ENCODE measurements around the gene KLHL42.
"Not testable (repeated sequence)": the region's sequence is repeated elsewhere in the genome, so short reads cannot be mapped to it uniquely, and the experiment has no call there.

KLHL42 gene, protein sequence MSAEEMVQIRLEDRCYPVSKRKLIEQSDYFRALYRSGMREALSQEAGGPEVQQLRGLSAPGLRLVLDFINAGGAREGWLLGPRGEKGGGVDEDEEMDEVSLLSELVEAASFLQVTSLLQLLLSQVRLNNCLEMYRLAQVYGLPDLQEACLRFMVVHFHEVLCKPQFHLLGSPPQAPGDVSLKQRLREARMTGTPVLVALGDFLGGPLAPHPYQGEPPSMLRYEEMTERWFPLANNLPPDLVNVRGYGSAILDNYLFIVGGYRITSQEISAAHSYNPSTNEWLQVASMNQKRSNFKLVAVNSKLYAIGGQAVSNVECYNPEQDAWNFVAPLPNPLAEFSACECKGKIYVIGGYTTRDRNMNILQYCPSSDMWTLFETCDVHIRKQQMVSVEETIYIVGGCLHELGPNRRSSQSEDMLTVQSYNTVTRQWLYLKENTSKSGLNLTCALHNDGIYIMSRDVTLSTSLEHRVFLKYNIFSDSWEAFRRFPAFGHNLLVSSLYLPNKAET

DNA sequence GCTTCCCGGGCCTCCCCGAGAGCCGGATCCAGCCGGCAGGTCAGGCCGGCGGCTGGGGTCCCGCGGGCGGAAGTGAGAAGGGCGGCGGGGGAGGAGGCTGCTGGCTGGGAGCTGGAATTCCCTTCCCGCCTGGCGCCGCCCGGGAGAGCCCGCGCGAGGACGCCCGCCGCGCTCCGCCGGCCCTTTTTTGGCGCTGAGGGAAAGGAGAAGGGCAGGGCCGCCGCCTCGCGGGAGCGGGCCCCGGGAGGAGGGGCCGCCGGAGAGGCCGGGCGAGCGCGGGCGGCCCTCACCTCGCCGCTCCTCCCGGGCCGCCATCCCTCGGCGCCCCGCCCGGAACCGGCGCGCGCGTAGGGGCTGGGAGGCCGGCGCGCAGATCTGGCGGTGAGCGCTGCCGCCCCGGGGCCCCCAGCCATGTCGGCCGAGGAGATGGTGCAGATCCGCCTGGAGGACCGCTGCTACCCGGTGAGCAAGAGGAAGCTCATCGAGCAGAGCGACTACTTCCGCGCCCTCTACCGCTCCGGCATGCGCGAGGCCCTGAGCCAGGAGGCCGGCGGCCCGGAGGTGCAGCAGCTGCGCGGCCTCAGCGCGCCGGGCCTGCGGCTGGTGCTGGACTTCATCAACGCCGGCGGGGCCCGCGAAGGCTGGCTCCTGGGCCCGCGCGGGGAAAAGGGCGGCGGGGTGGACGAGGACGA is at the start of gene KLHL42, which contains the start of gene MANSC4:
Gene KLHL42 (plus strand): TSS at position 314 of the 692 bp plus-strand sequence. CDS start 98 bp downstream, at position 412.
Gene MANSC4 (minus strand): TSS at position 317 of the 692 bp plus-strand sequence. CDS start 8,960 bp downstream, outside the sequence.
- peak; percentile 29 for DNase-seq (ENCODE audit: low read depth)

DNA sequence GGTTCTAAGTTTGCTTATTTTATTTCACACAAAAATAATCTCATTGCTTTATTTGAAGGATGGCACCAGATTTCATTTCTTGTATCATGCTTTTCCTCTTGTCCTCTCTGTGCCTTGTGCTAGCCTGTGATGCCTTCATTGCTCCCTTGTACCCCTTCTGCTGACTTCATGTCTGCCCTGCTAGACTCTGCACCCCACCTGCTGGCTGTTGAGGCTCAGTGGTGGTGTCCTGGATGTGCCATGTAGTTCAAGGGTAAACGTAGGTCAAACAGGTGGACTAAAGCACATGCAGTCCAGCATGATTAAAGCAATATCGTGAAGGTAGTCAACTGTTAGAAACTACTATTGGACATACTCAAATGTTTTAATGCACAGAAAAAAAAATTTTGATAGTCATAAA is 47.8 kb upstream of the KLHL42 start:
- no peak for DNase-seq (ENCODE audit: low read depth)

DNA sequence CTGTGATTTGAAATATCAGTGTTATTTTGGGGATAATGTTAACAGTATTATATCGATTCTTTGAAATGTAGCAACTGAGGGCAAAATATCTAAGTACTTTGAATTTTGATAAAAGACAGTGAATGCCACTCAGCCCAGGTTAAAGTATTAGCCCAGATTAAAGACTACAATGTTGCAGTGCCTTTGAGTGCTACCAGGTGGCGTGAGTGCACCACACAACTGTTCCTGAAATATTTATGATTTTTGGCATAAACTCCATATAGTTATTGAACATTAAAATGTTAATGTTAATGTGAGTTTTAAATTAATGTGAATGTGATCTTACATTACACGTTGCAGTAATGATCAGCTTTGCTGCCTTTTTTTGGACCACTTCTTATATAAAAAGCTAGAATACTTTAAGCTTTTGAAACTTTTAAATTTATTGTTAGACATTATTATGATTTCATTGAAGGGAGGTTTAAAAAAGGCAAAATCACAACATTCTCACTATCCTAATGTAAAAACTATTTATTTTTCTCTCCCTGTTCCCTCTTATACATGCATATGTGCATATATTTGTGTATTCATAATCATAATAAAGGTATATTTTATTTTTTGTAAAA is 46.9 kb upstream of the KLHL42 start:
- DNase-seq (ENCODE audit: low read depth) = no peak

DNA sequence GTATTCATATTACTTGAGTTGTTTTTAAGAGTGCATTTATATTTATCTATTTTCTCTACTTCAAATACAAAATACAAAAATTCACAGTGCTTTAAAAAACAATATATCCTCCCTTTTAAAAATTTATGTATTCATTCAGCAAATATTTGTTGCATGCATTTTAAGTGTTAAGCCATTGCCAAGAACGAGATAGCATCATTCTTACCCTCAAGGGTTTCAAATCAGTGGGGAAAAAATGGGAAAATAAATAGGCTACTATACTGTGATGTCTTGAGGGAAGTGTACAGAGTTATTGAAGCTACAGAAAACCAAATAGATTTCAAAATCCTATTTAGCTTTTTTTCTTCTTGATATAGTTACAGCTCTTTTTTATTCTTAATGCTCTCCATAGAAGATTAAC is 46.2 kb upstream of the KLHL42 start:
- no peak for DNase-seq (ENCODE audit: low read depth)

DNA sequence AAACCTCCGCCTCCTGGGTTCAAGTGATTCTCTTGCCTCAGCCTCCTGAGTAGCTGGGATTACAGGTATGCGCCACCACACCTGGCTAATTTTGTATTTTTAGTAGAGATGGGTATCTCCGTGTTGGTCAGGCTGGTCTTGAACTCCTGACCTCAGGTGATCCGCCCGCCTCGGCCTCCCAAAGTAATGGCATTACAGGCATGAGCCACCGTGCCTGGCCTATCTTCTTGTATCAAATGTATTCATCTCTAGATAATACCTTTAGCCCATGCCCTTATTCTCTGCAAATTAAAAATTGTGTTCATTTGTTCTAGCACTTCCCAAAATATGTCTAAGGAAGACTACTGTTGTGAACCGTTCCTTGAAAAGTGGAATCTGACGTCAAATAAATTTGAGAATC is 45.7 kb upstream of the KLHL42 start:
- not testable (repeated sequence) for DNase-seq (ENCODE audit: low read depth)

DNA sequence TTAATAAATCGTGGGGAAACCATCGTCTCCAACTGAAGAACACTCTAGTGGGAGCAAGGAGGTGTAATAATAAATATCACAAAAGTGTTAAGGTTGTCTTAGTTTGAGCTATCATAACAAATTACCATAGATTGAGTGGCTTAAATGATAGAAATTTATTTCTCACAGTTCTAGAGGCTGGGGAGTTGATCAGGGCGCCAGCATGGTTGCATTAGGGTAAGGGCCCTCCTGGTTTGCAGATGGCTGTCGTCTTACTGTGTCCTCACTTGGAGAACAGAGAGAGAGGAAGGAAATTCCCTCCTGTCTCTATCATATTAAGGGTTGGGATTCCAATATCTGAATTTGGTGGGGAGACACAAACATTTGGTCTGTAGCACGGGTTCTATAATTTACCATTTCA is 36.4 kb upstream of the KLHL42 start:
- no peak for DNase-seq (ENCODE audit: low read depth)

DNA sequence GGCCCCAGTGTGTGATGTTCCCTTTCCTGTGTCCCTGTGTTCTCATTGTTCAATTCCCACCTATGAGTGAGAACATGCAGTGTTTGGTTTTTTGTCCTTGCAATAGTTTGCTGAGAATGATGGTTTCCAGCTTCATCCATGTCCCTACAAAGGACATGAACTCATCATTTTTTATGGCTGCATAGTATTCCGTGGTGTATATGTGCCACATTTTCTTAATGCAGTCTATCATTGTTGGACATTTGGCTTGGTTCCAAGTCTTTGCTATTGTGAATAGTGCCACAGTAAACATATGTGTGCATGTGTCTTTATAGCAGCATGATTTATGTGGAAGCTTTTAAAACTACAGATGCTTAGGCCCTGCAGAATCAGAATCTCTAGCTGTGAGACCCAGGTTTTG is 34.3 kb upstream of the KLHL42 start:
- DNase-seq (ENCODE audit: low read depth) = not testable (repeated sequence)

DNA sequence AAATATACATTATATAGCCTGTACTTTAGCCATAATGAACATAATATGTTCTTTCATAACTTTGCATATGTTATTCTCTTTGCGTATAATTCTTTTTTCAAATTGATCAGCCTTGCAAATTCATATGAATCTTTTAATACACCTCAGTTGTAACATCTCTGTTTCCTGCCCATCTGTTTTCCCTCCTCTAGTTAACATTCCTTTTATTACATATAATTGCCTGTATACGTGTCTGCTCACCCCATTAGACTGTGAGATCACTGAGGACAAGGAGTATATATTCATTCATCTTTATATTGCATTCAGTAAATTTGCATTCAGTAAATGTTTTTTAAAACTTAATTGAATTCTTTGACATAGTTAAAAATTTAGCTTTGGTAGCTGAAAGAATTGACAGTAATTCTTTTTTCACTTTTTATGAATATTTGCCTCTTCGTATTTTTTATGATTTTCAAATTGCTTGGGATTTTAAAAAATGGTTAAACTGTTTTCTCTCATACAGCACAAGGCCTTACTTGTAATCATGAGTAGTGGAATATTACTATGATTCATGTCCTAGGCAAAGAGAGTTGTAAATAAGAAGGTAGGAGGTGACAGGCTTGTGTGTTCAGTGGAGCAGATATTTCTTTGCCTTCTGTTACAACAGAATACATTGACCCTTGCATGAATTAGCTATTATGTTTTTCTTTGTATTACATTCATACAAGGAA is 32.8 kb upstream of the KLHL42 start:
- no peak for DNase-seq (ENCODE audit: low read depth)

DNA sequence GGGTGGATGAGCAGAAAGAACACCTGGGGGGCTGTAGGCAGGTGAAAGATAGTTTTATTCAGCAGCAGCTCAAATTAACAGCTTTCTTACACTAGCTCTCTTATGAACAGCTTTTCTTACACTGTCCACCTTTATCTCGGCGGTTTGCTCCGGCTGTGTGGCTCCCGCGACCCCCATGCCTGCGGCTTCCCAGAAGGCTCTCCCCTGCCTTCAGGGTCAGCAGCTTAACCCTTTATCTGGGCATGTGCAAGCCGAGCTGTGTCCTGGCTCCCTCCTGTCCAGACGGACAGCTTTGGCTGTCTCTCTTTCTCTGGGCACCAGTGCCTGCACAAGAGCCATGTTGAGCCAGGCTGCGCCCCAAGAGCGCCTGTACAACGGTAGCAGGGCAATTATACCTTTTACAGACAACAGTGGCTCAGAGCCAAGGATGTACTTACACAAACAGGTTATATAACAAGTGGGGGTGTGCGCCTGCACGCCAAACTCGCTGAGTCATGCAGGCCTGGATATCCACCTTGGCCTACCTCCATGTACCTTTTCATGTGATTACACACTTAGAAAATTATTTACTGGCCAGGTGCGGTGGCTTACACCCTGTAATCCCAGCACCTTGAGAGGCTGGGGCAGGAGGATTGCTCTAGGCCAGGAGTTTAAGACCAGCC is 28.5 kb upstream of the KLHL42 start:
- no peak for DNase-seq (ENCODE audit: low read depth)

DNA sequence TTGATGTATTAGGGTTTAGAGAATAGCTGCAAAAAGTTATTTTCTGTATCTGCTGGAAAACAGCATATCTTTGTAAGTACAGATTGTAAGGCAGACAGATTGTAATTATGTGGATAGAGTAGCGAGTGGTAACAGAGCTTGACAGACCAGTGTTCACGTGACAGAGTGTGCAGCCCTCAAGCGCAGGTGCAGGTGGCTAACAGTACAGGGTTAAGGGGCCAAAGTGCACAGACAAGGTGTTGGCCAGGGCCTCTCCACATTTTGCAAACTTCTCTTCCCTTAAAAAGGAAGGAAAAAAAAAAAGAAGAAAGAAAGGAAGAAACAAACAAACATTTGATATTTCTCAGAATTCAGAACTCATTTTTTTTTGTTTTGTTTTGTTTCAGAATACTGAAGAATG is 25.2 kb upstream of the KLHL42 start:
- no peak for DNase-seq (ENCODE audit: low read depth)

DNA sequence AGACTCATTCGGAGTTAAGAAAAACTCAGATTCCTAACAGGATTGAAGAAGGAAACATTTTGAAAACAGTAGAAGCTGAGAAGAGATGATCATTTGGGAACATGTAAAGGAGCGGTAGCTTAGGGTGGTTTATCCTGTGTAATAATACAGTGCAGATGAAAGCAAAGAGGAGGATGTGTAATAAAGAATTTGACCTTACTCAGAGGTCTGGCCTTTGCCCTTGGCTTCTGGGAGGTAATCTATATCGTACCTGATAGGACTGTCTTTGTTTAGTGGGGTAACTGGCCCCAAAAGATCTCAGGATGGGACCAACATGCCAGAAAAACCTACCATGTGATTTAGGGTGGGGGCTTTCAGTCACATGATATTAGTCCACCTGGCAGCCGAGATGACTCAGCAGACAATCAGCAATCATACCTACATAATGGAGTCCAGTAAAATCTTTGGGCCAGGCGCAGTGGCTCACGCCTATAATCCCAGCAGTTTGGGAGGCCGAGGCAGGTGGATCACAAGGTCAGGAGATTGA is 23.3 kb upstream of the KLHL42 start:
- DNase-seq (ENCODE audit: low read depth) = no peak

DNA sequence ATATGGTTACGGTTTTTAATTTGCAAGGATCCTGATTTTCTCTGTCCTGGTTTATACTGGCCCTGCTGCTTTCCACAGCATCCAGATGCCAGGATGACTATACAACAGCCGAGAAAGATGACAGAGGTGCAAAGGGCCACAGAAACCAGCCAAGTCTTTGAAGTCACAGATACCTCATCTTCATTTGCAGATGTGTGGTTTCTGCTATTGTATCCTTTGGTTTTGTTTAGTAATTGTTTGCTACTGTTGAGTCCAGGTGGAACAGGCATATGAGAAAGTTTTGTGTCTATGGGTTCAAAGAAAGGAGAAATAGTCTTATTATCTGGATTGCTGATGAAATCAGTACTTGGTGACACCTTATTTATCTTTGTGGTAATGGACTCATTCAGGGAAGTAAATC is 17.3 kb upstream of the KLHL42 start:
- DNase-seq (ENCODE audit: low read depth) = no peak

DNA sequence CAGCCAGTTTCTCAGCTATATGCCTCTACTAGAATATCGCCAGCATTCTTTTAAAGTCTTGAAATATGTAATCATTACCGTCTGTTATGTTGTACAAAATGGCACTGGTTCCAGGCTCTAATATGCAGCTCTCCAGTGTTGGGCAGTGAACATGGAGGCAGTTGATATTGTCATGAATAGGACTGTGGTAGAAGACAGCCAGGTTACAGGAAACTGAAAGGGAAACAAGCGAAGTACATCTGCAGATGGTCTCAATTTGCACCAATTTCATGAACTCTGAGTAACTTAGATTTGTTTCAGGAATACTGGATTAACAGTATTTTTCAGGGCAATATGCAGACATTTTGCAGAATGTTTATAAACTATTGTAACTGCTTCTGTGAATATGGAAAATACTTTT is 13.4 kb upstream of the KLHL42 start:
- no peak for DNase-seq (ENCODE audit: low read depth)

DNA sequence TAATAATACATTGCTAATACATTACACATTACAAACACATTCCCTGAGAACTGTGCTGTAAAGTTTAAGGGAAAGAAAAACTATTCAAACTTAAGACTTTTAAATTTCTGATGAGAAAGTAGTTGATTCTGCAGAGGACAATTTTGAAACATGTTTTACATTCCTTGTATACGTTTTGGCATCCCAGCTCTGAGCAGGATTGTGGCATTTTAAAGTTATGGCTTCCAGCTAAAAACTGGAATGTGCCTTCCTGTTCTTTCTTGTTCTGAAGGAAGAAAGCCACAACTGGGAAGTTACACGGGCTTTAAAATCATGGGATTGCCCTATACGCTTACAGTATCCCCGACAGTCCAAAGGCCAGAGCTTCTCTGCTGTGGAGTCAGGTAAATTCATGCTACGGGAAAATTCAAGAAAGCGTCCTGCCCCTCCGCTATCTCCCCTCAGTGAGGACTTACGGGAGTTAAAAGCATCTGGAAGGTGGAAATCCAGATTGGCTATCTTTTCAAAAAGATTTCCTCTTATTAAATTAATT is 10.8 kb upstream of the KLHL42 start:
- DNase-seq (ENCODE audit: low read depth) = no peak

DNA sequence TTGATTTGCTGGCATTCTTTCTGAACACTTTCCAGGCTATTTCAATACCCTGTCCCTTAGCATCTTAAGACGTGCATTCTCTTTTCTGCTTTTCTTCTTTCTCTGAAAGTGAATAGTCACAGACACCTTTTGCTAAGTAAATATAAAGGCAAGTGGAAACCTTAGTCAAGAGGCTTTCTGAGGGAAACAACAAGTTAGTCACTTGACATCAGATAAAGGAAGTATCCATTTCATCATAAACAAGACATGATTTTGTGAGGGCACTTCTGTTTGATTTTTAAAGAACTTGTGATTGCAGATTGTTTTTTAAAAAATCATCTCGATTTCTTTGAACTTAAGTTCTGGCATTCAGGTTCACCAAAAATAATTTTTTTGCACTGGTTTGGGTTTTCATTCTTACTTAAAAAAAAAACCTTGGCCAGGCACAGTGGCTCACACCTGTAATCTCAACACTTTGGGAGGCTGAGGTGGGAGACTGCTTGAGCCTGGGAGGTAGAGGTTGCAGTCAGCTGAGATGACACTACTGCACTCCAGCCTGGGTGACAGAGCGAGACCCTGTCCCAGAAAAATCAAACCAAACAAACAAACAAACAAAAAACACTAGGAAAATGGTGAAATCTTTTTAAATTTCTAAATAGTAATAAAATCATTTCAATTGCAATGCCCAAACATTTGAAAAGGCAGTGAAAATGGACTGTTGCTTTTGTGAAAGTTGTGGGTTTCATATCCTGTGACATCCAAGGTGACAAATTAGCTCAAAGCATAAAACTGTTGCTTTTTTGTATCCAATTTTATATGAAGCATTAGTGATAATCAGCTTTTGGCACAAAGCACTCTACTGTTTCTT is 8.3 kb upstream of the KLHL42 start:
- no peak for DNase-seq (ENCODE audit: low read depth)

DNA sequence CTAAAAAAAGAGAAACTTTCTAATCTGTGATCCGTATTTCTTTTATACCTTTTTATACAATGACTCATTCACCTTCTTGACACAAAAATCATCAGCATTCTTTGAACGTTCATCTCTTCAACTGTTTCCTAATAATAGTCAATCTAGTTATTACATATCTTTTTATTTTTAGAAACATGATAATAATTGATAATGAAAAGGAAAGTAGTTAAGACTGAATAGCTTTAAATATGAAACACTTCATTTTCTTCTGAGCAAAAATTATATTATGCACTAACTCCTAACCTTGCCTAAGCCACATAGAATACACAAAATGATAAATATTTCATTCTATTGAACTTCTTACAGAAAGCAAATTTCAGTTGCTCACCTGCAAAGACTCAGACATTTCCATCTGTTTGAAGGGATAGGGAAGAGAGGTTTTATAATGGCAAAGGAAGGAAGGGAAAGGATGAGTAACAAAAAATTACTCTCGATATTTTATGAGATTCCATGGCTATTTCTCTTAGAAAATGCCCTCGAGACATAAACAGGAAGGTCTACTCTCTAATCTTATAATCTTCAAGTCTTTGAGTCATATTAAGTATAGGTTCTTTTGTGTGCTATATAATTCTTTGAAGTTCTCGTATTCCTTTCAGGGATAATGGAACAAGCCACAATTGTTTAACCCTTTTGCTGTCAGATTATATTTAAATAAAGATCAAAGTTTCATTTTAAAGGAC is 7.5 kb upstream of the KLHL42 start:
- no peak for DNase-seq (ENCODE audit: low read depth)

DNA sequence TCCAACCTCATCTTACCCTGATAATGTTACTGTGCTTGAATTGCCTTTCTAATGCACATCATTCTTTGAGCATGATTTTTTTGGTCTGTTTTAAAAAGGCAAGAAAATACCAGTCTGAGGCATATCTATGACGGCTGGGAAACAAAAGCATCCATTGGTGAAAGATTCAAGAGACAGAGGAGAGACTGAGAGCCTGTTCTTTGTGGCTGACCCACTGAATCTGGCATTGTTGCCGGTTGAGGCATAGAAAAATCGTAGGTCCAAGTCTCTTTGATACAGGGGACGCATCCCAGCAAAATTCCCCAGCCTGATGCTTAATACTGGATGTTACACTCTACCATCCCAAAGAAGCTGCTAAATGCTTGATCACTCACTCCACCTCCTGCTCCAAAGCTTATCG is 2.9 kb upstream of the KLHL42 start:
- no peak for DNase-seq (ENCODE audit: low read depth)

DNA sequence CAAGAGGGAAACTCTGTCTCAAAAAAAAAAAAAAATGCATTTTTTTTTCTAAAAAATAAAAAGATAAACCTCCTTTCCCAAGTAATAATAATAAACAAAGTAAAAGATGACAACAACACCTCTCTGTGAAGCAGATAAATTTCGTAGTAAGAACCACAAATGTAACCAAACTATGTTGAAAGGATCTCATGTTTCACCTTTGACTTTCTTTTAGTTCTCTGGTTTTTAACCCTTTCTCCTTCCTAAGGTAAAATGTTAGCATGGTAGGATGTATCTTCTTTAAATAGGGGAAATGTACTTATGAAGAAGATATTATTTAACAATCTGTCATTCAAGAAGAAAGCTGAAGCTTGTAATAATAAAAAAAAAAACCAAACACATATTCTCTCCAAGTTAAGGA is 1.8 kb upstream of the KLHL42 start:
- no peak for DNase-seq (ENCODE audit: low read depth)

DNA sequence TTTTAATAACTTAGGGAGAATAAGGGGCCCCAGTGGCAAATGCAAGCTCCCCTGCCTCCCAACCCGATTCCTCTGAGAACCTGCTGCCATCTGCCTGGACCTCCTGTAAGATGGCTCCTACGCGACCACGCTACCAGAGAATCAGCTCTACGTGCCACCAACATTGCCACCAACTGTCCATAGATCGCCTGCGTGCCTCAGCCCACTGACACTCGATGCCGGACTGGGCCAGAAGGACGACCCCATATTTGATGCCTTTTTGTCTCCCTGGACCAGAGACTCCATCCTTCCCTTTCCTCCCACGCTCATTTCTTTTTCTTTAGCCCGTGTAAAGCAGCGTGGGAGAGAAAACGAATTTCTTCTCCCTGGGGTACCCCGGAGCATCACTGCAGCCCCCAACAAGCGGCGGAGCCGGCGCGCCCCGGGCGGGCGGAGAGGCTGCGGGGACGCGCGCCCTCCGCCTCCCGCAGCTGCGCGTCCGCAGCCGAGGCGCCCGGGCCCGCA is 565 bp upstream of the KLHL42 start:
- DNase-seq (ENCODE audit: low read depth) = no peak
